Hepatocyte (in vitro differentiated cells): ENCODE measurements around the gene ASB3.

Source experiments
- EZH2 ChIP-seq: fragments of 200-600 bp; sonication (generic); IDR thresholded peaks from 2 replicates; pipeline ENCODE4 v1.6.1; 2016; ENCODE audit warnings: antibody characterized with exemption, mild to moderate bottlenecking, borderline replicate concordance
- EZH2phosphoT487 ChIP-seq: fragments of 200-600 bp; sonication (generic); IDR thresholded peaks from one replicate; pipeline ENCODE4 v1.6.1; 2018; ENCODE audit warnings: antibody characterized with exemption, mild to moderate bottlenecking, low read depth, moderate library complexity; ENCODE audit not compliant: unreplicated experiment, severe bottlenecking
- TF ChIP-seq, protein P1 (sequence below): fragments of 200-600 bp; sonication (generic); IDR thresholded peaks from 2 replicates; pipeline ENCODE4 v1.5.1; 2016; ENCODE audit warnings: antibody characterized with exemption, mild to moderate bottlenecking; ENCODE audit not compliant: poor library complexity

DNA sequence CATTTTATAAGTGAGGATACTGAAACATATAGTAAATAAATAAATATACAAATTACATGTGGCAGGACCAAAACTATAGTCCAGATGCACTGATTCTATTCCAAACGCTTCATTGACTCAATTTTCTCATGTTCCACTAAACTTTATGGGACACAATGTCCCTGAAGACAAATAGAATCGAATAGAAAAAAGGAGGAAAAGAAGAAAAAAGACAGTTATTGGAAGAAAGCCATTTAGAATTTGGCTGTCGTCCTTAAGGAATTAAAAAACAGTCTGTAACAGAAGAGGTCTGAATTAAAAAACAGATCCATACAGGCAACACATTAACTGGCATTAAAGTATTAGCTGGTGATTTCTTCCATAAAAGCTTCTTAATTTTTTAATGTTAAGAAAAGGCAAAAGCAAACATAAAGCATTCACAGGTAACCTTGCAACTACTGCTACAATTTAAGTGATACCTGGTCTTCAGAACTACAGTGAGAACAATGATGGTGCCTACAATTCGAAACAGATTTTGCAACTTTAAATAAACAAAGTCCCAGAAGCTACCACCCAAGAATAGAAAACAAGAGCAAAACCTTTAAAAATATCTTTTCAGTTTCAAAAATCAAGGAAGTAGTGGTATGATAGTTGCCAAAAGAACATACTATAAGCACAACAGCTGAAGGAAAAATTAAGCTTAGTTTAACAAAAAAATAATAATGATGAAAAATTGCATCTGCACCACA is 36.5 kb downstream of the ASB3 start:
- TF ChIP-seq, protein P1, sequence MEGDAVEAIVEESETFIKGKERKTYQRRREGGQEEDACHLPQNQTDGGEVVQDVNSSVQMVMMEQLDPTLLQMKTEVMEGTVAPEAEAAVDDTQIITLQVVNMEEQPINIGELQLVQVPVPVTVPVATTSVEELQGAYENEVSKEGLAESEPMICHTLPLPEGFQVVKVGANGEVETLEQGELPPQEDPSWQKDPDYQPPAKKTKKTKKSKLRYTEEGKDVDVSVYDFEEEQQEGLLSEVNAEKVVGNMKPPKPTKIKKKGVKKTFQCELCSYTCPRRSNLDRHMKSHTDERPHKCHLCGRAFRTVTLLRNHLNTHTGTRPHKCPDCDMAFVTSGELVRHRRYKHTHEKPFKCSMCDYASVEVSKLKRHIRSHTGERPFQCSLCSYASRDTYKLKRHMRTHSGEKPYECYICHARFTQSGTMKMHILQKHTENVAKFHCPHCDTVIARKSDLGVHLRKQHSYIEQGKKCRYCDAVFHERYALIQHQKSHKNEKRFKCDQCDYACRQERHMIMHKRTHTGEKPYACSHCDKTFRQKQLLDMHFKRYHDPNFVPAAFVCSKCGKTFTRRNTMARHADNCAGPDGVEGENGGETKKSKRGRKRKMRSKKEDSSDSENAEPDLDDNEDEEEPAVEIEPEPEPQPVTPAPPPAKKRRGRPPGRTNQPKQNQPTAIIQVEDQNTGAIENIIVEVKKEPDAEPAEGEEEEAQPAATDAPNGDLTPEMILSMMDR = no peak
- no peak for TF ChIP-seq EZH2
- TF ChIP-seq EZH2phosphoT487 = no peak
